OCI-LY7 (cell line): Measurements from ENCODE around the gene GLYATL2. TPM values are rescaled to one million over a fixed set of nuclear protein-coding genes. Genes with fewer than 3 reads are reported as not detected.

Experiments used
- Bru-seq: library from RNA; stranded (reverse); fragments of 400-500 nt; gene quantifications from one replicate; lab custom pipeline; 2021; lab: Mats Ljungman, UMichigan
- BruChase-seq, 2 experiments: library from RNA; stranded (reverse); fragments of 400-500 nt; gene quantifications; one replicate each; lab custom pipeline; 2021; lab: Mats Ljungman, UMichigan
- BruUV-seq: library from RNA; stranded (reverse); fragments of 400-500 nt; replicated peaks from 2 replicates; lab custom pipeline; 2021; lab: Mats Ljungman, UMichigan
- CTCF ChIA-PET: fragments of 300-600 bp; sonication (Branson Sonifier 250); formaldehyde crosslinking; loops from one replicate; lab custom pipeline; 2022; ENCODE audit warnings: antibody characterized with exemption; ENCODE audit not compliant: unreplicated experiment; lab: Charles Lee
- POLR2A ChIA-PET: fragments of 300-600 bp; sonication (Branson Sonifier 250); formaldehyde crosslinking; loops from one replicate; lab custom pipeline; 2022; ENCODE audit warnings: antibody characterized with exemption; lab: Charles Lee
- DNase-seq: peaks from one replicate; pipeline ENCODE4 v3.0.0-alpha.2; 2015; ENCODE audit warnings: low spot score
- H2AFZ ChIP-seq: fragments of 200-600 bp; sonication (generic), shearing (Covaris generic); 2 replicates; pipeline ENCODE4 v1.6.1; 2014; ENCODE audit warnings: mild to moderate bottlenecking, antibody characterized with exemption, low read length, moderate library complexity
- H3K27ac ChIP-seq: fragments of 200-600 bp; sonication (generic); 2 replicates; pipeline ENCODE4 v1.5.1; 2014; ENCODE audit warnings: mixed run types, low read depth, mild to moderate bottlenecking, moderate library complexity, low read length, inconsistent platforms; ENCODE audit not compliant: poor library complexity, severe bottlenecking
- H3K36me3 ChIP-seq: fragments of 200-600 bp; sonication (generic); 2 replicates; pipeline ENCODE4 v1.6.1; 2014; ENCODE audit warnings: mild to moderate bottlenecking, antibody characterized with exemption, low read length, moderate library complexity, mixed read lengths; ENCODE audit not compliant: insufficient read depth
- H3K4me1 ChIP-seq: fragments of 200-600 bp; sonication (generic); 2 replicates; pipeline ENCODE4 v1.5.1; 2014; ENCODE audit warnings: mild to moderate bottlenecking, low read length; ENCODE audit not compliant: insufficient read depth, poor library complexity, severe bottlenecking
- H3K4me2 ChIP-seq: fragments of 200-600 bp; sonication (generic); 2 replicates; pipeline ENCODE4 v1.6.1; 2014; ENCODE audit warnings: mild to moderate bottlenecking, low read length
- H3K4me3 ChIP-seq: fragments of 200-600 bp; sonication (generic); 2 replicates; pipeline ENCODE4 v1.5.1; 2014; ENCODE audit warnings: mild to moderate bottlenecking, low read depth, low read length; ENCODE audit not compliant: poor library complexity, severe bottlenecking
- H3K79me2 ChIP-seq: fragments of 200-600 bp; sonication (generic); 2 replicates; pipeline ENCODE4 v1.6.1; 2016; ENCODE audit warnings: low read depth, mild to moderate bottlenecking, low read length, moderate library complexity, mixed read lengths; ENCODE audit not compliant: insufficient read depth
- H3K9me2 ChIP-seq: fragments of 200-600 bp; sonication (generic); 2 replicates; pipeline ENCODE4 v1.6.1; 2016; ENCODE audit warnings: mild to moderate bottlenecking, low read length, mixed read lengths; ENCODE audit not compliant: insufficient read depth
- H3K9me3 ChIP-seq: fragments of 200-600 bp; sonication (generic); 2 replicates; pipeline ENCODE4 v1.6.1; 2014; ENCODE audit warnings: mild to moderate bottlenecking, mixed run types, low read length, mixed read lengths
- H4K20me1 ChIP-seq: fragments of 200-600 bp; sonication (generic); 2 replicates; pipeline ENCODE4 v1.6.1; 2014; ENCODE audit warnings: mild to moderate bottlenecking, antibody characterized with exemption, low read length, moderate library complexity, mixed read lengths; ENCODE audit not compliant: insufficient read depth
- EZH2phosphoT487 ChIP-seq: fragments of 200-600 bp; sonication (generic); IDR thresholded peaks from 2 replicates; pipeline ENCODE4 v1.6.1; 2018; ENCODE audit warnings: low read depth, borderline replicate concordance, mild to moderate bottlenecking, mixed run types, antibody characterized with exemption, low read length, moderate library complexity, mixed read lengths
- intact Hi-C: fragments of 100-400 bp; cut with micrococcal nuclease; formaldehyde crosslinking; loops from one replicate; pipeline ENCODE4 v1.10.0; 2022; ENCODE audit not compliant: unreplicated experiment
- long read RNA-seq: library from polyadenylated mRNA; stranded (forward); transcript quantifications from one replicate; pipeline ENCODE4 v2.0.0, GENCODE V29; 2022
- total RNA-seq, 2 experiments: library from RNA; depleted of rRNA in 1 of 2; stranded (reverse); fragments of >200 nt in 1 of 2; shearing (Covaris generic) in 1 of 2; gene quantifications; 2 replicates each; pipeline ENCODE4 v1.2.3, GENCODE V29; 2014 to 2022
- TF ChIP-seq, protein P1 (sequence below): fragments of 200-600 bp; sonication (generic); conservative IDR thresholded peaks from 2 replicates; pipeline ENCODE4 v1.5.1; 2014; ENCODE audit warnings: mild to moderate bottlenecking, antibody characterized with exemption, low read length, moderate library complexity, mixed read lengths

The GLYATL2 gene, protein sequence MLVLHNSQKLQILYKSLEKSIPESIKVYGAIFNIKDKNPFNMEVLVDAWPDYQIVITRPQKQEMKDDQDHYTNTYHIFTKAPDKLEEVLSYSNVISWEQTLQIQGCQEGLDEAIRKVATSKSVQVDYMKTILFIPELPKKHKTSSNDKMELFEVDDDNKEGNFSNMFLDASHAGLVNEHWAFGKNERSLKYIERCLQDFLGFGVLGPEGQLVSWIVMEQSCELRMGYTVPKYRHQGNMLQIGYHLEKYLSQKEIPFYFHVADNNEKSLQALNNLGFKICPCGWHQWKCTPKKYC
- not detected in 2 replicates for total RNA-seq (2014; rRNA removed; shearing (Covaris generic))
- total RNA-seq (2022): not detected in 2 replicates
- not detected for Bru-seq, nascent RNA
- BruChase-seq, experiment 1, labeled RNA remaining after a 6-hour chase: not detected
- BruChase-seq, experiment 2, labeled RNA remaining after a 2-hour chase: not detected
- long read RNA-seq: 0 reads

DNA sequence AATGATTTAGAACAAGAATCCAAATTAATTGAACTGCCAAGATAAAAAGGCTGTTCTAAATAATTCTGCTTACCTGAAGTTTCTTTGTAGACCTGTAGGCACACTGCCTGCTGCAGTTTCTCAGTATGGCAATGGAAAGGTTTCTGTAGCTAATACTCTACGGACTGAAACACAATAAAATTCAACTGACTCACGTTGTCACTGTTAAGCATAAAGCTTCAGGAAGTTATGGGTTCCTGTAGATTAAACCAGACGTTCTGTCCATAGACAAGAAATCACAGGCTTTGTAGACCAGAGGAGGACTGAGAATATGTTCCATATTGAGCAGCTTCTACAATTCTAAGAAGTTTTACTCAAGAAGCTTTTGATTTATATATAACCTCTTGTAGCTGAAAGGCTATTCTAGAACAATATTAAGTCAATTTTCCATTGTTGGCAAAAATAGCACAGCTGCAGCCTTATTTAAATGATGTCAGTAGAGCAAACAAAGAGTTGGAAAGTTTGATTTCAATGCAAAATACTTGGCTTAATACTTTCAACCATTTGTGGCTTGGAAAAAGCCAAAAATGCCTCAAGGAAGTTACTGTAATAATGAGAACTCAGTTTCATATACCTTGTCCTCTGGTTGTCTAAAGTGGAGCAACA is at the start of gene GLYATL2:
Gene GLYATL2 (minus strand): TSS at position 344 of the 645 bp plus-strand sequence. CDS start 5,092 bp downstream, outside the sequence.
- Histone ChIP-seq H4K20me1 (no peaks in the 10 kb centered on the region), H3K4me1 (no peaks in the 10 kb centered on the region), H3K27ac (no peak within 1 kb of the TSS), H2AFZ (no peak within 1 kb of the TSS), H3K4me2 (no peak within 1 kb of the TSS), H3K9me3 (no peaks in the 10 kb centered on the region), H3K4me3 (no peak within 1 kb of the TSS), H3K9me2 (no peaks in the 10 kb centered on the region), H3K79me2 (no peaks in the 10 kb centered on the region), H3K36me3 (no peaks in the 10 kb centered on the region)
- POLR2A ChIA-PET: no interaction called here
- CTCF ChIA-PET: no interaction called here
- no TSS peak for BruUV-seq
- intact Hi-C loops: no loop called here
- DNase-seq: no peak
- TF ChIP-seq, protein P1, sequence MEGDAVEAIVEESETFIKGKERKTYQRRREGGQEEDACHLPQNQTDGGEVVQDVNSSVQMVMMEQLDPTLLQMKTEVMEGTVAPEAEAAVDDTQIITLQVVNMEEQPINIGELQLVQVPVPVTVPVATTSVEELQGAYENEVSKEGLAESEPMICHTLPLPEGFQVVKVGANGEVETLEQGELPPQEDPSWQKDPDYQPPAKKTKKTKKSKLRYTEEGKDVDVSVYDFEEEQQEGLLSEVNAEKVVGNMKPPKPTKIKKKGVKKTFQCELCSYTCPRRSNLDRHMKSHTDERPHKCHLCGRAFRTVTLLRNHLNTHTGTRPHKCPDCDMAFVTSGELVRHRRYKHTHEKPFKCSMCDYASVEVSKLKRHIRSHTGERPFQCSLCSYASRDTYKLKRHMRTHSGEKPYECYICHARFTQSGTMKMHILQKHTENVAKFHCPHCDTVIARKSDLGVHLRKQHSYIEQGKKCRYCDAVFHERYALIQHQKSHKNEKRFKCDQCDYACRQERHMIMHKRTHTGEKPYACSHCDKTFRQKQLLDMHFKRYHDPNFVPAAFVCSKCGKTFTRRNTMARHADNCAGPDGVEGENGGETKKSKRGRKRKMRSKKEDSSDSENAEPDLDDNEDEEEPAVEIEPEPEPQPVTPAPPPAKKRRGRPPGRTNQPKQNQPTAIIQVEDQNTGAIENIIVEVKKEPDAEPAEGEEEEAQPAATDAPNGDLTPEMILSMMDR: no peak
- no peak for TF ChIP-seq EZH2phosphoT487

DNA sequence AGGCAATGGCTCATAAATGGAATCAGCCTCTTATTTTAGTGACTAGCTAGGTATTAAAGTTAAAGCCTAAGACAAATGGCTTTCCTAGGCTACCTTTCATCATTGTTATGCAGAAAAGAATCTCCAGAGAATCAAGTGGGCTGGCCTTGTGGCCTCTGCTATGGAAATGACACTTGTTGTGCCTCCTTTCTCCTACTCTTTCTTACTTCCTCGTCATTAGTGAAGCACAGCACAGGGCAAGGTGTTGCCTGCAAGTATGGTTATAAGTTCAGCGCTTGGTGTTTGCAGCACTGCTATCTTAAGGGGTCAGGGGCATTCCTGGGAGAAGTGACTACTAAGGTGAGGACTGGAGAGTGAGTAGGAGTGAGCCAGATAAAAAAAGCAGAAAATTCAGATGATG is 49.4 kb upstream of the GLYATL2 start:
- H3K9me3 ChIP-seq: no peaks in the 10 kb centered on the region
- ChIA-PET POLR2A (no interaction called here), CTCF (no interaction called here)
- no peak for DNase-seq
- no peak overlapping the region for H3K4me2 ChIP-seq
- H3K9me2 ChIP-seq: no peaks in the 10 kb centered on the region
- no peaks in the 10 kb centered on the region for H4K20me1 ChIP-seq
- H3K4me3 ChIP-seq: no peak overlapping the region
- H3K79me2 ChIP-seq: no peaks in the 10 kb centered on the region
- no peaks in the 10 kb centered on the region for H3K36me3 ChIP-seq
- TF ChIP-seq EZH2phosphoT487: no peak
- TF ChIP-seq, protein P1: no peak
- no peak overlapping the region for H2AFZ ChIP-seq
- no TSS peak for BruUV-seq
- no peak overlapping the region for H3K27ac ChIP-seq
- intact Hi-C loops: no loop called here
- no peaks in the 10 kb centered on the region for H3K4me1 ChIP-seq

DNA sequence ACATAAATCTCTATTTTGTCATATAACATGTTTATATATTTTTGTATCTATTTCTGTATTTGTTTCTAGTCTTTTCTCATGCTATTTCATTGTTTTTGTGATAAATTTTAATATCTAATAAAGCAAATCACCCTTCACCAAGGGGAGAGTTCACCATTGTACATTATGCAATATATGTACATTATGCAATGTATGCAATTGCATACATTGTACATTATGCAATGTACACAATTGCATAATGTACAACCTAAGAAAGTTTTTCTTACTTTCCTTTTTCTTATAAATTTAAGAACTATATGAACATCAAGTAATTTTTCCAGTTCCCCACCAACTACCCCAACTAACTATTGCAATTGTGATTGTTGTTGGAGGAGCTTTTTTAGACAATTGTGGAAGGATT is 44.1 kb upstream of the GLYATL2 start:
- no peak for DNase-seq
- Histone ChIP-seq H3K27ac (no peak overlapping the region), H3K4me1 (no peaks in the 10 kb centered on the region), H4K20me1 (no peaks in the 10 kb centered on the region), H3K9me2 (no peaks in the 10 kb centered on the region; the same call in 1 of the 2 replicates), H3K36me3 (no peaks in the 10 kb centered on the region), H3K4me3 (no peak overlapping the region), H3K4me2 (no peak overlapping the region), H2AFZ (no peak overlapping the region), H3K79me2 (no peaks in the 10 kb centered on the region), H3K9me3 (no peaks in the 10 kb centered on the region)
- CTCF ChIA-PET: no interaction called here
- intact Hi-C loops: no loop called here
- TF ChIP-seq, protein P1: no peak
- no peak for TF ChIP-seq EZH2phosphoT487
- POLR2A ChIA-PET: no interaction called here
- BruUV-seq: no TSS peak
